Brain pericyte (primary cell): ENCODE results near the gene TEX2.

ENCODE experiments used
- DNase-seq: peaks from one replicate; pipeline ENCODE4 v3.0.0-alpha.2; 2012; ENCODE audit warnings: low read depth, low spot score

The TEX2 gene

GRCh38 chr17:64160378-64160777 lies 102.7 kb downstream of the TEX2 start:
- DNase-seq = no peak

DNA sequence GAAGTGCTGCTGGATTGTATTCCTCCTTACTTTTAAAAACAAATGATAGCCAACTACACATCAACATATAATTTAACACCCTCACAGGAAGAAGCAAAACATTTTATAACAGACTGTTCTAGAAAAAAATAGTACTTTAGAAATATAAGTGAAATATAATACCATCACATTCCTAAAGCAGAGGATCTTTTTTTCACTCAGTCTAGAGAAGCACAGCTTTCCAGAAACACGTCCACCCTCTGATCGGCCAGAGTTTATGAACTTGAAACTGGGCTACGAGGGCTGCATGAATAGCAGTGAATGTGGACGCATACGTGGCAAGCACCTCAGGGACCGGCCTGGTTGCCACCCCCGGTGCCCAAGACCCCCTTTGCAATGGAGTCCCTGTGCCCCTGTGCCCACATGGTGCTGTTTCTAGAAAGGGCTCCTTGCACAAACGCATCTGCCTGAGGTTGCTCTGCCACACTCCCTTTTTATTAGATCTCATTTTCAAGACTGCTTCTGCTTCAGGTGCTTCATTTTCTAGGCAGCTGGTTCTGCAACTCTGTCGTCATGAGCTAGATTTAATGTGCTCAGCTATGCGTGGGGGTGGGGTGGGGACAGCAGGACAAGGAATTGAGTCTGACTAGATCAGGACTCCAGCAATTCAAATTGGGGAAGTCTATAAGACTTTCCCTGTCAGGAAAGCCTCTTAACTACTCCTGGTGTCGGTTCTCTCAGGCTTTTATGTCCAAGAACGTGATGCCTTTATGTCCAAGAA lies 104.0 kb downstream of the TEX2 start:
- DNase-seq = no peak

DNA sequence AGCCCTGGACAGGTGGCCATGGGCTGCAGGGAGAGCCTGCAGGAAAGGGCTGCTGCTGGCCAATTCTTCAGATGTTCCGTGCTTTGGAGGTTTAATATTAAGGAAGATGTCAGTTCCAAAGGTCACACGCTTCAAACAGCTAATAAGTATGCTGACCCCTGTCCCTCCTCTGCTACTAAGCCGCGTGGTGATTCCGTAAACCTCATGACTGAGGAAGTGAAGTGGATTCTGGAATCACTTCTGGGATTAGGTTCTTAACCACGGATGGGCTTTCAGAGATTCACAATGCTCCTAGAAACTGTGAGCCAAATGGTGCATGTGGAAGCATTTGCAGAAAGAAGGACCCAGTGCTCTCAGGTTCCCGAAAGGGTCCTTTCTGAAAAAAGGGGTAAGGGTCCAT lies 104.7 kb downstream of the TEX2 start:
- no peak for DNase-seq

GRCh38 chr17:64157669-64158180 lies 105.3 kb downstream of the TEX2 start:
- no peak for DNase-seq

DNA sequence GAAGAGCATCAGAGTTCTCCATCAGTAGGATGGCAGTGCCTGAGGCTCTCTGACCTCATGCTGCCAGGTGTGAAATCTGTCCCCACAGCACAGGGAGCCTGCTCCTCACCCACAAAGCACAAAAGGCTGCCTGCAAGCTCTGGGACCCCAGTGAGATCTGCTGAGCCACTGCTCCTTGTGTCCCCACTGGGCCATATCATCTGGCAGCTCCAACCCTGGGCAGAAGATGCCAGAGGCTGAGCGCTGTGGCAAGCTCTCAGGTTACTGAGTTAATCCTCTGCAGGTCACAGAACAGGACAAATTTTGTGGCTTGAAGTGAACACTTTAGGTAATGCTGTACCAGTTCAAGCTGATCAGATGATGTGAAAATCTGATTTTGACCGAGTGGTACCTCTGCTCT lies 106.4 kb downstream of the TEX2 start:
- DNase-seq = no peak

GRCh38 chr17:64155751-64156544 lies 107.1 kb downstream of the TEX2 start:
- DNase-seq = no peak

- DNase-seq = no peak
Observed at GRCh38 chr17:64155129-64155528, 107.9 kb downstream of the TEX2 start.

DNA sequence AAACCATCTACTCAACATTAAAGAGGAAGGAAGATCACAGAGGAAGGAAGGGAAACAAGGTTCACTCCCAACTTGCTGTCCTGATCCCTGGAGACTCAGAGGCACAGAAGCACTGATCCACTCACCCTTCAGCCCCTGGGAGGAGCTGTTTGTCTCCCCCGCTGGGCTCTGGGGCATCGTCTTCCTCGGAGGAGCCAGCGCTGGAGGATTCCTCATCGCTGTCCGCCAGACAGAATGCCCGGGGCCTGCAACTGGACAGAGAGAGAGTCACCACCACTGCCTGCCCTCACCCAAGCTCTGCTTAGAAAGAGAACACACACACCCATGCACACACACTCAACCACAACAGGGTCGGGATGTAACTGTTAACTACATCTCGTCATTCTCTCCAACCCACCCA lies 108.3 kb downstream of the TEX2 start:
- DNase-seq = no peak

GRCh38 chr17:64154313-64154695 lies 108.8 kb downstream of the TEX2 start:
- no peak for DNase-seq

DNA sequence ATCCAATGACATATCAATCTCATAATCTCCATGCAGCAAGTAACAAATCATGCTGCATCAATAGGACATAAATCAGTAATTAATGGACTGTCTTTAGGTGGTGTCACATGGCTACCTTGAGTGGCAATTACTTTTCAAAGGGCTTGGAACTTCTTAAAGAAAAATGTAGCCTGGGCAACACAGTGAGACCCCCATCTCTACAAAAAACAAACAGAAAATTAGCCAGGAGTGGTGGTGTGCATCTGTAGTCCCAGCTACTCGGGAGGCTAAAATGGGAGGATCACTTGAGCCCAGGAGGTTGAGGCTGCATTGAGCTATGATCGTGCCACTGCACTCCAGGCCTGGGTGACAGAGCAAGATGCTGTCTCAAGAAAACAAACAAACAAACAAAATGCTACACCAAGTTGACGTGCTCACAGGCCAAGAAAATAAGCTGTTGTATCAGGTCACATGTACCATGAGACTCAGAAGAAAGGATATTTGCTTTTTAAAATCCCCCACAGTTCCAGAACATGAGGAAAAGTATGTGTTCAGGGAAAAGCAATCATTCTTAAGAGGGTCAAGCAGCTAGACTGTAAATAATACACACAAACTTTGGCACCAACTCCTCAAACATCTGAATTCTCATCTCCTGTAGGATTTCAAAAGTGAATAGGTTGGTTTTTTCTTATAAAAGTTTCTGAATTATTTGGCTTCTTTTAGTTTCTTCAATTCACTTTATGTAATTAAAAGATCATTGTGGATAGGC lies 109.3 kb downstream of the TEX2 start:
- DNase-seq = no peak

GRCh38 chr17:64152428-64153125 lies 110.5 kb downstream of the TEX2 start:
- no peak for DNase-seq

DNA sequence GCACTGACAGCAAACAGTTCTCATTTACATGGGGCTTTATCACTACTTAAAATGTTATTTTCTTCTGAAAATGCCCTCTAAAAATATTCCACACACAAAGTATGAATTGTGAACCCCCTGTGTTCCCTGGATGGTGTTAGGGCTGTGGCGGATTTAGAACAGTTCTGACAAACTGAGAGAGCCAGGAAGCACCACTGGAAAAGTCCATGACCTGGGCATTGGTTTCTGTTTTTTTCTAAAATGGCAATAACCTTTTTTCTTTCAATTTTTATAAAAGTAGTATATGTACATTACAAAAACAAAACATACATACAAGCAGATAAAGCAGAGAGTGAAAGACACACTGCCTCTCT lies 112.1 kb downstream of the TEX2 start:
- DNase-seq = no peak

DNA sequence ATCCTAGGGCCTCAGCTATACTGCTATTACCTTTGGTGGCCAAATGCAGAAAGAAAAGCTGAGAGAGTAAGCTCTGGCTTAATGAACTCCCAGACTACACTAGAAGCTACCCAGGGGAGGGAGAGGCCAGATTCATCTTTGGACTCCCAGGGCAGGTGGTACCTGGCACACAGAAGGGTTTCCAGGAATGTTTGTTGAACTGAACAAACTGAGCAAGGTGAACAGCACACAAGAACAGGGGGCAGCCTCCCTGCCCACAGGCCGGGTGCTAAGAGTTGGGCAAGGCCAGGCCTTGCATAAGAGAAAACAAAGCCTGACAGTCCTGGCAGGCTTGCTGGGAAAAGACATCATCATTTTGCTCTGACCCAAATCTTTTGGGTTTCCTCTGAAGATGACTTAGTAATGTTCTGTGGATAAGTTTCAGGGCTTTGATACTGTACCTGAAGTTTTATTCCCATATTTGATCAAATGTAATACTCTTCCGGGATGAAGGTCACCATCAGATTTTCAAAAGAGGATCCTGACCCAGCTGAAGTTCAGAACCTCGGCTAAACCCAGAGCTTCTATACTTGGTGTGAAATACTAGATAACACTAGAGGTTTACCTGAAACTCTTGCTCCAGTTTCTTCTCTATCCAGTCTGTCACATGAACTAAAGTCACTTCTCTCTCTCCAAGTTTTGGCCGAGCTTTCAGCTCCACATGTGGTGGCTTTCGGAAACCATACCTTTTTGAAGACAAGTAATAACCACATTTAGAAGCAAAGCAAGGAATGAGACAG lies 112.6 kb downstream of the TEX2 start:
- no peak for DNase-seq

DNA sequence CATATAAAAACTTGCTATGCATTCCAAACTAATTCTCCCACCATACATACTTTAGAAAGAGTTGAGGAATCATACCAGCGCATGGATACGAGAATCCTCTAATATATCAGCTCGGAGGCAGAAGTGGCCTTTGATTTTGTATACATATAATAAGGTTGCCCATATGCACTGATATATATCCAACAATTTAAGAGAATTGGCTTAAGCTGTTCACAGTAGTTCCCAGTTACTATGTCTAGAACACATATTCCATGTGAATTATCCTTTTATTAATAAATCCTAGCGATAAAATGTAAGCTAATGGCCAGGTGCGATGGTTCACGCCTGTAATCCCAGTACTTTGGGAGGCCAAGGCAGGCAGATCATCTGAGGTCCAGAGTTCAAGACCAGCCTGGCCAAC lies 113.9 kb downstream of the TEX2 start:
- DNase-seq = no peak

GRCh38 chr17:64148699-64149098 lies 114.4 kb downstream of the TEX2 start:
- DNase-seq = no peak

- DNase-seq = no peak
Observed at GRCh38 chr17:64148017-64148631, 114.9 kb downstream of the TEX2 start.

DNA sequence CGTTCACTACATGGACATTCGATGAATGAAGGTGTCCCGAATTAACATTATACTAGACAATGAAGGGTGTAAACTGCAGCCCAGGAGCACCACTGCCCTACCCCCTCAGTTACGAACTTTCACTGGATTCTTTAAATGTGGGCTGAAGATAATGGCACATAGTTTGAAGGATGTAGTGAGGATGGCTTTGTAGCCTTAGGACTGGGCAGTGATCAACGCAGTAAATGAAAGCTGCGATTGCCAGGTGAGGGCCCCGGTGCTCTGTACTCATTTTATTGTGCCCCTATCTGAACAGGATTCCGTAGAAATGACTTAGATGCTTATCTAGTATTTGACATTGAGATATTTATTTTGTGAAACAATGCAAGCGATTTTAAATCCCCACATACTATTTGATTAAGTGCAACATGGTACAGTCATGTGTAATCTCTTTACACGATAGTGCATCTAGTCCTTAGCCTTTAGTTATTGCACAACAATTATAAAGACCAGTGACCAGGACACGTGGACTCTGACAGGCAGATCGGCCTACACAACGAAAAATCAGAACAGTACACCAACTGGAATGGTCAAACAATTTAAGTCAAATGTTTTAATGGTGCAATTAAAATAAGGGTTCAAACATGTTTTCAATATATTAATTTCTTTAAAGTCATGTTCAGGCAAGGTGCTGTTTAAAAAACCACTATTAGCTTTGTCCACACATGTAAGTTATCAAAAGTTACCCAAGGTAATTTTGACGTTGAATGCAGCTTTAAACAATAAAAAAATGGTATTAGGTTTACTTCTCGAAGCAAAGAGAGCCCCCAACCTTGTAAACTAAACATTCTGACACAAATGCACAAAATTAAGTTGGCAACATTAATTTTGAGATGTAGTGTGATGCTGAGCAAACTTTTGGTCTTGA lies 115.7 kb downstream of the TEX2 start:
- no peak for DNase-seq

GRCh38 chr17:64146418-64147109 lies 116.5 kb downstream of the TEX2 start:
- no peak for DNase-seq
